BLaER1 treated with 17β-estradiol and CSF1 and Interleukin-3, amounts not matched to agents 10 nM and 100 nM (cell line): ENCODE data around the gene NLGN1.
A peak's percentile ranks its signal among the peaks of the same experiment; 100 is the strongest.

ENCODE experiments used
- H3K27ac ChIP-seq, 11 experiments: shearing (Covaris generic); formaldehyde crosslinking; 2 replicates each; pipeline ENCODE4 v1.8.1; 2022
- H3K27me3 ChIP-seq, 11 experiments: shearing (Covaris generic); formaldehyde crosslinking; 2 replicates each; pipeline ENCODE4 v1.8.1; 2022
- H3K36me3 ChIP-seq, 11 experiments: shearing (Covaris generic); formaldehyde crosslinking; 2 replicates each; pipeline ENCODE4 v1.8.1; 2022
- H3K4me1 ChIP-seq, 10 experiments: shearing (Covaris generic); formaldehyde crosslinking; 2 replicates each; pipeline ENCODE4 v1.8.1; 2022
- H3K4me2 ChIP-seq, 11 experiments: shearing (Covaris generic); formaldehyde crosslinking; 2 replicates each; pipeline ENCODE4 v1.8.1; 2022
- H3K4me3 ChIP-seq, 10 experiments: shearing (Covaris generic); formaldehyde crosslinking; 2 replicates each; pipeline ENCODE4 v1.8.1; 2022
- H3K9ac ChIP-seq, 11 experiments: shearing (Covaris generic); formaldehyde crosslinking; 2 replicates each; pipeline ENCODE4 v1.8.1; 2022
- H3K9me3 ChIP-seq, 11 experiments: shearing (Covaris generic); formaldehyde crosslinking; replicated peaks in 1 of 11; 2 replicates each; pipeline ENCODE4 v1.8.1; 2022
- H4K20me1 ChIP-seq, 11 experiments: shearing (Covaris generic); formaldehyde crosslinking; 2 replicates each; pipeline ENCODE4 v1.8.1; 2022
- Cebpa-rat ChIP-seq, 11 experiments: shearing (Covaris generic); IDR thresholded peaks; 2 replicates each; pipeline ENCODE4 v1.8.1; 2022

NLGN1 gene

GRCh38 chr3:173843060-173843459, 445.5 kb downstream of the NLGN1 start:
- Histone ChIP-seq H3K4me3 (no peak overlapping the region), H3K9ac (no peak overlapping the region), H3K27me3 (no peaks in the 10 kb centered on the region), H3K36me3 (no peaks in the 10 kb centered on the region), H3K4me2 (no peak overlapping the region), H3K4me1 (0 out of 20 replicates have a peak, but pooled peaks cover 0 to 7% (median 0%) of the 10 kb centered on the region in 10 experiments), H3K27ac (no peak overlapping the region), H4K20me1 (no peaks in the 10 kb centered on the region), H3K9me3 (no peaks in the 10 kb centered on the region)
- TF ChIP-seq Cebpa-rat (IDR thresholded peaks at IDR 0.05) = no peak

GRCh38 chr3:173846584-173846983, 449.0 kb downstream of the NLGN1 start:
- no peak for TF ChIP-seq Cebpa-rat (IDR thresholded peaks at IDR 0.05)
- no peak overlapping the region for H3K4me3 ChIP-seq
- no peaks in the 10 kb centered on the region for H3K27me3 ChIP-seq
- H3K27ac ChIP-seq = no peak overlapping the region
- no peaks in the 10 kb centered on the region for H3K9me3 ChIP-seq
- H3K4me2 ChIP-seq = no peak overlapping the region
- no peaks in the 10 kb centered on the region for H3K36me3 ChIP-seq
- no peaks in the 10 kb centered on the region for H4K20me1 ChIP-seq
- H3K9ac ChIP-seq = no peak overlapping the region
- 0 out of 20 replicates have a peak, but pooled peaks cover 0 to 7% (median 0%) of the 10 kb centered on the region in 10 experiments for H3K4me1 ChIP-seq

GRCh38 chr3:173849489-173849888, 451.9 kb downstream of the NLGN1 start:
- Histone ChIP-seq H3K27me3 (no peaks in the 10 kb centered on the region), H3K9ac (no peak overlapping the region), H3K36me3 (no peaks in the 10 kb centered on the region), H3K9me3 (no peaks in the 10 kb centered on the region), H3K4me2 (no peak overlapping the region), H3K4me1 (no peaks in the 10 kb centered on the region), H3K4me3 (no peak overlapping the region), H3K27ac (no peak overlapping the region), H4K20me1 (no peaks in the 10 kb centered on the region)
- TF ChIP-seq Cebpa-rat (IDR thresholded peaks at IDR 0.05) = no peak

GRCh38 chr3:173857154-173857553, 459.6 kb downstream of the NLGN1 start:
- Histone ChIP-seq H3K4me1 (no peaks in the 10 kb centered on the region), H4K20me1 (no peaks in the 10 kb centered on the region), H3K9ac (no peak overlapping the region), H3K4me2 (no peak overlapping the region), H3K36me3 (no peaks in the 10 kb centered on the region), H3K4me3 (no peak overlapping the region), H3K27me3 (no peaks in the 10 kb centered on the region), H3K27ac (no peak overlapping the region), H3K9me3 (no peaks in the 10 kb centered on the region)
- TF ChIP-seq Cebpa-rat (IDR thresholded peaks at IDR 0.05) = no peak

- H3K36me3 ChIP-seq = no peaks in the 10 kb centered on the region
- H3K4me2 ChIP-seq = no peak overlapping the region
- H4K20me1 ChIP-seq = no peaks in the 10 kb centered on the region
- no peaks in the 10 kb centered on the region for H3K4me1 ChIP-seq
- H3K9ac ChIP-seq = no peak overlapping the region
- no peaks in the 10 kb centered on the region for H3K27me3 ChIP-seq
- no peak overlapping the region for H3K27ac ChIP-seq
- TF ChIP-seq Cebpa-rat (IDR thresholded peaks at IDR 0.05) = no peak
- no peak overlapping the region for H3K4me3 ChIP-seq
- no peaks in the 10 kb centered on the region for H3K9me3 ChIP-seq
These were observed 465.2 kb downstream of the NLGN1 start for GRCh38 chr3:173862701-173863100.

GRCh38 chr3:173863551-173863950, 466.0 kb downstream of the NLGN1 start:
- H3K4me3 ChIP-seq = no peak overlapping the region

GRCh38 chr3:173865900-173866498, 468.5 kb downstream of the NLGN1 start:
- H3K4me1 ChIP-seq = no peaks in the 10 kb centered on the region
- no peaks in the 10 kb centered on the region for H3K36me3 ChIP-seq
- H4K20me1 ChIP-seq = no peaks in the 10 kb centered on the region
- H3K9ac ChIP-seq = no peak overlapping the region
- H3K4me2 ChIP-seq = no peak overlapping the region
- H3K27ac ChIP-seq = no peak overlapping the region
- H3K4me3 ChIP-seq = no peak overlapping the region
- no peaks in the 10 kb centered on the region for H3K9me3 ChIP-seq
- TF ChIP-seq Cebpa-rat (IDR thresholded peaks at IDR 0.05) = peak in 2 of 11 experiments; percentile 30 to 47; a peak in 1 of 22 replicates
- no peaks in the 10 kb centered on the region for H3K27me3 ChIP-seq

More at GRCh38 chr3:173863551-173863950, 466.0 kb downstream of the NLGN1 start:
- Histone ChIP-seq H3K9ac (no peak overlapping the region), H3K4me2 (no peak overlapping the region), H3K27me3 (no peaks in the 10 kb centered on the region), H3K36me3 (no peaks in the 10 kb centered on the region), H3K4me1 (no peaks in the 10 kb centered on the region), H3K9me3 (no peaks in the 10 kb centered on the region), H4K20me1 (no peaks in the 10 kb centered on the region), H3K27ac (no peak overlapping the region)
- no peak for TF ChIP-seq Cebpa-rat (IDR thresholded peaks at IDR 0.05)

GRCh38 chr3:173869766-173870165, 472.2 kb downstream of the NLGN1 start:
- no peak overlapping the region for H3K4me2 ChIP-seq
- no peaks in the 10 kb centered on the region for H3K36me3 ChIP-seq
- H3K27me3 ChIP-seq = no peaks in the 10 kb centered on the region
- no peak overlapping the region for H3K27ac ChIP-seq
- H3K9ac ChIP-seq = no peak overlapping the region
- H4K20me1 ChIP-seq = no peaks in the 10 kb centered on the region
- no peaks in the 10 kb centered on the region for H3K4me1 ChIP-seq
- H3K9me3 ChIP-seq = no peaks in the 10 kb centered on the region
- TF ChIP-seq Cebpa-rat (IDR thresholded peaks at IDR 0.05) = no peak
- H3K4me3 ChIP-seq = no peak overlapping the region

GRCh38 chr3:173870976-173871375, 473.4 kb downstream of the NLGN1 start:
- no peaks in the 10 kb centered on the region for H3K9me3 ChIP-seq
- H3K4me3 ChIP-seq = no peak overlapping the region

GRCh38 chr3:173875790-173876189, 478.2 kb downstream of the NLGN1 start:
- Histone ChIP-seq H4K20me1 (no peaks in the 10 kb centered on the region), H3K4me3 (no peak overlapping the region), H3K4me2 (no peak overlapping the region), H3K36me3 (no peaks in the 10 kb centered on the region), H3K9ac (no peak overlapping the region), H3K27ac (no peak overlapping the region), H3K4me1 (no peaks in the 10 kb centered on the region), H3K9me3 (peaks cover 0 to under 1% (median 0%) of the 10 kb centered on the region in 11 experiments; a peak in 2 of 22 replicates), H3K27me3 (no peaks in the 10 kb centered on the region)
- TF ChIP-seq Cebpa-rat (IDR thresholded peaks at IDR 0.05) = no peak

More at GRCh38 chr3:173870976-173871375, 473.4 kb downstream of the NLGN1 start:
- Histone ChIP-seq H3K4me2 (no peak overlapping the region), H3K9ac (no peak overlapping the region), H3K36me3 (no peaks in the 10 kb centered on the region), H3K27me3 (no peaks in the 10 kb centered on the region), H4K20me1 (no peaks in the 10 kb centered on the region), H3K4me1 (no peaks in the 10 kb centered on the region), H3K27ac (no peak overlapping the region)
- TF ChIP-seq Cebpa-rat (IDR thresholded peaks at IDR 0.05) = no peak
